SK-N-SH (cell line): ENCODE data around the gene CNNM3. TPM values are rescaled to one million over a fixed set of nuclear protein-coding genes. Genes with fewer than 3 reads are reported as not detected.

Source experiments
- CTCF ChIA-PET: fragments of 300-600, 350-600 bp; formaldehyde crosslinking; extraction: SDS; loops from one replicate; lab custom pipeline; 2021; lab: Yijun Ruan, JAX
- POLR2A ChIA-PET: fragments of 350-600 bp; sonication (Branson Sonifier 250); formaldehyde crosslinking; extraction: SDS; loops from one replicate; lab custom pipeline; 2020; ENCODE audit warnings: antibody characterized with exemption, inconsistent platforms; lab: Yijun Ruan, JAX
- DNase-seq: peaks from one replicate; pipeline ENCODE4 v3.0.0; 2012
- H2AFZ ChIP-seq: fragments of 200-600 bp; sonication (generic); 2 replicates; pipeline ENCODE4 v1.8.1; 2016; ENCODE audit warnings: antibody characterized with exemption, mild to moderate bottlenecking, low read depth
- H3F3A ChIP-seq: fragments of 200-600 bp; sonication (generic); replicated peaks from 2 replicates; pipeline ENCODE3; 2016; ENCODE audit warnings: antibody characterized with exemption, mild to moderate bottlenecking; ENCODE audit not compliant: insufficient read depth
- H3K27ac ChIP-seq, 2 experiments: fragments of 200-500 bp in 1 of 2; fragments of 200-600 bp in 1 of 2; sonication (Bioruptor generic) in 1 of 2; sonication (generic), shearing (Covaris generic) in 1 of 2; 2 replicates each; pipeline versions ENCODE4 v1.5.1 to v1.6.1; 2014 to 2016; ENCODE audit warnings: low read depth in 2 of 2, inconsistent platforms in 1 of 2, low read length in 1 of 2, mild to moderate bottlenecking in 1 of 2, mixed read lengths in 1 of 2
- H3K27me3 ChIP-seq: fragments of 200-600 bp; sonication (generic), shearing (Covaris generic); 2 replicates; pipeline ENCODE4 v1.6.1; 2016; ENCODE audit warnings: mixed run types; ENCODE audit not compliant: insufficient read depth
- H3K36me3 ChIP-seq, 2 experiments: fragments of 200-500 bp in 1 of 2; fragments of 200-600 bp in 1 of 2; sonication (Bioruptor generic) in 1 of 2; sonication (generic) in 1 of 2; replicated peaks in 1 of 2; 2 replicates each; pipeline versions ENCODE3 to v1.5.1; 2014 to 2016; ENCODE audit warnings: low read length in 1 of 2, mild to moderate bottlenecking in 1 of 2; ENCODE audit not compliant: insufficient read depth in 2 of 2, control insufficient read depth in 1 of 2
- H3K4me1 ChIP-seq, 2 experiments: fragments of 200-500 bp in 1 of 2; fragments of 200-600 bp in 1 of 2; sonication (Bioruptor generic) in 1 of 2; sonication (generic), shearing (Covaris generic) in 1 of 2; 2 replicates each; pipeline versions ENCODE4 v1.5.1 to v1.6.1; 2014 to 2016; ENCODE audit warnings: low read depth in 1 of 2, low read length in 1 of 2, mixed run types in 1 of 2; ENCODE audit not compliant: insufficient read depth in 2 of 2, control insufficient read depth in 1 of 2
- H3K4me2 ChIP-seq: fragments of 200-600 bp; sonication (generic), shearing (Covaris generic); 2 replicates; pipeline ENCODE4 v1.6.1; 2017; ENCODE audit warnings: mixed run types
- H3K4me3 ChIP-seq, 2 experiments: fragments of 200-500 bp in 1 of 2; fragments of 200-600 bp in 1 of 2; sonication (Bioruptor generic) in 1 of 2; sonication (generic), shearing (Covaris generic) in 1 of 2; 2 replicates each; pipeline versions ENCODE4 v1.5.1 to v1.8.1; 2014 to 2016; ENCODE audit warnings: low read depth in 2 of 2, inconsistent platforms in 1 of 2, low read length in 1 of 2, mild to moderate bottlenecking in 1 of 2, mixed read lengths in 1 of 2, moderate library complexity in 1 of 2
- H3K79me2 ChIP-seq: fragments of 200-600 bp; sonication (generic); 2 replicates; pipeline ENCODE4 v1.8.1; 2017; ENCODE audit warnings: mild to moderate bottlenecking; ENCODE audit not compliant: insufficient read depth
- H3K9ac ChIP-seq: fragments of 200-600 bp; sonication (generic); 2 replicates; pipeline ENCODE4 v1.6.1; 2017; ENCODE audit warnings: mixed run types
- H3K9me2 ChIP-seq: fragments of 200-600 bp; sonication (generic); 2 replicates; pipeline ENCODE4 v1.6.1; 2017; ENCODE audit warnings: mixed run types
- H3K9me3 ChIP-seq: fragments of 200-600 bp; sonication (generic); 2 replicates; pipeline ENCODE4 v1.6.1; 2017; ENCODE audit warnings: mixed run types, mild to moderate bottlenecking, moderate library complexity
- H4K20me1 ChIP-seq: fragments of 200-600 bp; sonication (generic); 2 replicates; pipeline ENCODE4 v1.6.1; 2017; ENCODE audit warnings: mild to moderate bottlenecking, mixed run types; ENCODE audit not compliant: insufficient read depth
- EZH2phosphoT487 ChIP-seq: fragments of 200-600 bp; sonication (generic); IDR thresholded peaks from 2 replicates; pipeline ENCODE4 v1.6.1; 2017; ENCODE audit warnings: low read depth, mixed run types, mild to moderate bottlenecking, antibody characterized with exemption, moderate library complexity, borderline replicate concordance
- FOXM1 ChIP-seq: IDR thresholded peaks from 2 replicates; pipeline ENCODE4 v1.4.0; 2012; ENCODE audit warnings: low read depth, mild to moderate bottlenecking
- GATA2 ChIP-seq: sonication (generic); formaldehyde crosslinking; IDR thresholded peaks from 2 replicates; pipeline ENCODE4 v1.5.0; 2020; ENCODE audit warnings: mild to moderate bottlenecking, missing genetic modification reagents
- MAX ChIP-seq: IDR thresholded peaks from 2 replicates; pipeline ENCODE4 v1.4.0; 2012; ENCODE audit warnings: low read depth
- MXI1 ChIP-seq: IDR thresholded peaks from 2 replicates; pipeline ENCODE4 v1.6.1; 2012; ENCODE audit warnings: mild to moderate bottlenecking, low read depth, low read length, improper control_type of control experiment
- NFIC ChIP-seq: IDR thresholded peaks from 2 replicates; pipeline ENCODE4 v1.4.0; 2012; ENCODE audit warnings: borderline replicate concordance
- PBX3 ChIP-seq: IDR thresholded peaks from 2 replicates; pipeline ENCODE4; 2012
- POLR2AphosphoS5 ChIP-seq: IDR thresholded peaks from 2 replicates; pipeline ENCODE4 v1.6.1; 2012; ENCODE audit warnings: low read depth, low read length
- RAD21 ChIP-seq: IDR thresholded peaks from 2 replicates; pipeline ENCODE4 v1.6.1; 2012; ENCODE audit warnings: mild to moderate bottlenecking, low read length
- RFX5 ChIP-seq: IDR thresholded peaks from 2 replicates; pipeline ENCODE4 v1.6.1; 2012; ENCODE audit warnings: mild to moderate bottlenecking, improper control_type of control experiment, low read length
- TCF12 ChIP-seq: IDR thresholded peaks from 2 replicates; pipeline ENCODE4 v1.4.0; 2012
- YY1 ChIP-seq: IDR thresholded peaks from 2 replicates; pipeline ENCODE4 v1.4.0; 2012; ENCODE audit warnings: low read depth, mild to moderate bottlenecking
- ZBTB33 ChIP-seq: IDR thresholded peaks from 2 replicates; pipeline ENCODE4 v1.4.0; 2012; ENCODE audit warnings: low read depth, borderline replicate concordance
- WGBS: methylation state at CpG from one replicate; pipeline ENCODE4 v1.1.6; 2017; ENCODE audit warnings: low lambda C conversion rate; 5-methylcytosine and 5-hydroxymethylcytosine counted together
- polyA plus RNA-seq, 3 experiments: library from polyadenylated mRNA; depleted of rRNA; stranded (reverse); fragments of >200 nt; gene quantifications; 2 replicates each; pipeline ENCODE4 v1.2.3, GENCODE V29; 2012
- TF ChIP-seq, protein P1 (sequence below): fragments of 150-350 bp; IDR thresholded peaks from 2 replicates; pipeline ENCODE4 v1.6.1; 2017; ENCODE audit warnings: antibody characterized with exemption, low read length, low read depth, borderline replicate concordance
- TF ChIP-seq, protein P2 (sequence below): IDR thresholded peaks from 2 replicates; pipeline ENCODE4 v1.4.0; 2012; ENCODE audit warnings: low read depth, borderline replicate concordance

The CNNM3 gene
- polyA plus RNA-seq, 1 of the 3 experiments (the other 2 are of a cell fraction) = 14.7 TPM

GRCh38 chr2:96880891-96881273 is 64.8 kb downstream of the CNNM3 start:
- TF ChIP-seq RAD21 = no peak
- no peak for TF ChIP-seq POLR2AphosphoS5
- TF ChIP-seq, all 33 proteins: peak for 0
- Histone ChIP-seq H3K27ac (no peak overlapping the region), H3F3A (no peaks in the 10 kb centered on the region), H3K9me2 (no peaks in the 10 kb centered on the region), H3K27me3 (no peaks in the 10 kb centered on the region), H3K4me1 (peaks cover 0 to 22% of the 10 kb centered on the region in 2 experiments; a peak in 2 of 4 replicates), H4K20me1 (no peaks in the 10 kb centered on the region), H3K36me3 (no peaks in the 10 kb centered on the region), H2AFZ (no peak overlapping the region), H3K9ac (no peak overlapping the region), H3K9me3 (no peaks in the 10 kb centered on the region), H3K4me3 (no peak overlapping the region), H3K4me2 (no peak overlapping the region), H3K79me2 (no peaks in the 10 kb centered on the region)
- no peak for DNase-seq
- WGBS = 80% methylated on average over 6 of the region's 6 CpGs
- ChIA-PET POLR2A (no interaction called here), CTCF (interaction anchor here (0.7 to 1.2 kb wide), 3 partner anchors 23 to 72 kb away, joined by 3 read pairs; no protein-coding TSS in a partner anchor)

- H3K27me3 ChIP-seq = no peaks in the 10 kb centered on the region
- ChIA-PET CTCF (interaction anchor here (1.2 kb wide), 1 partner anchor 69 kb away, joined by 3 read pairs; no protein-coding TSS in a partner anchor), POLR2A (no interaction called here)
- no peaks in the 10 kb centered on the region for H3K9me2 ChIP-seq
- peaks cover 0 to 16% of the 10 kb centered on the region in 2 experiments; a peak in 2 of 4 replicates for H3K4me1 ChIP-seq
- H3K4me2 ChIP-seq = no peak overlapping the region
- H3K27ac ChIP-seq = no peak overlapping the region
- no peaks in the 10 kb centered on the region for H3F3A ChIP-seq
- no peak overlapping the region for H2AFZ ChIP-seq
- H3K9me3 ChIP-seq = no peaks in the 10 kb centered on the region
- no peak overlapping the region for H3K4me3 ChIP-seq
- 66% methylated on average over 7 of the region's 10 CpGs for WGBS
- DNase-seq = no peak
- TF ChIP-seq, protein P1, sequence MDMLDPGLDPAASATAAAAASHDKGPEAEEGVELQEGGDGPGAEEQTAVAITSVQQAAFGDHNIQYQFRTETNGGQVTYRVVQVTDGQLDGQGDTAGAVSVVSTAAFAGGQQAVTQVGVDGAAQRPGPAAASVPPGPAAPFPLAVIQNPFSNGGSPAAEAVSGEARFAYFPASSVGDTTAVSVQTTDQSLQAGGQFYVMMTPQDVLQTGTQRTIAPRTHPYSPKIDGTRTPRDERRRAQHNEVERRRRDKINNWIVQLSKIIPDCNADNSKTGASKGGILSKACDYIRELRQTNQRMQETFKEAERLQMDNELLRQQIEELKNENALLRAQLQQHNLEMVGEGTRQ = no peak
- TF ChIP-seq EZH2phosphoT487 = no peak
- no peak overlapping the region for H3K9ac ChIP-seq
- H3K36me3 ChIP-seq = no peaks in the 10 kb centered on the region
- H4K20me1 ChIP-seq = no peaks in the 10 kb centered on the region
- no peaks in the 10 kb centered on the region for H3K79me2 ChIP-seq
Measured at GRCh38 chr2:96881349-96882195, 65.5 kb downstream of the CNNM3 start.

- Histone ChIP-seq H3K9ac (no peak overlapping the region), H3K4me2 (no peak overlapping the region), H2AFZ (no peak overlapping the region), H3K4me3 (no peak overlapping the region), H3K9me2 (no peaks in the 10 kb centered on the region), H3K79me2 (no peaks in the 10 kb centered on the region), H4K20me1 (no peaks in the 10 kb centered on the region), H3F3A (no peaks in the 10 kb centered on the region), H3K27ac (no peak overlapping the region), H3K4me1 (peaks cover 0 to 16% of the 10 kb centered on the region in 2 experiments; a peak in 2 of 4 replicates), H3K27me3 (no peaks in the 10 kb centered on the region), H3K36me3 (no peaks in the 10 kb centered on the region), H3K9me3 (no peaks in the 10 kb centered on the region)
- ChIA-PET POLR2A (no interaction called here), CTCF (no interaction called here)
- WGBS = 40% methylated on average over 1 of the region's 12 CpGs
- no peak for DNase-seq
- TF ChIP-seq PBX3 (no peak), YY1 (no peak), NFIC (no peak), GATA2 (CRISPR knock-in tag) (no peak), MXI1 (no peak), RFX5 (no peak), ZBTB33 (no peak), RAD21 (no peak), TCF12 (no peak), FOXM1 (no peak), MAX (no peak)
- TF ChIP-seq, protein P2, sequence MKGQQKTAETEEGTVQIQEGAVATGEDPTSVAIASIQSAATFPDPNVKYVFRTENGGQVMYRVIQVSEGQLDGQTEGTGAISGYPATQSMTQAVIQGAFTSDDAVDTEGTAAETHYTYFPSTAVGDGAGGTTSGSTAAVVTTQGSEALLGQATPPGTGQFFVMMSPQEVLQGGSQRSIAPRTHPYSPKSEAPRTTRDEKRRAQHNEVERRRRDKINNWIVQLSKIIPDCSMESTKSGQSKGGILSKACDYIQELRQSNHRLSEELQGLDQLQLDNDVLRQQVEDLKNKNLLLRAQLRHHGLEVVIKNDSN = no peak
Measured at GRCh38 chr2:96882230-96882629, 66.2 kb downstream of the CNNM3 start.
